ENCODE results near the gene CHCHD6.
"Not testable (repeated sequence)": the region's sequence is repeated elsewhere in the genome, so short reads cannot be mapped to it uniquely, and the experiment has no call there.

The CHCHD6 gene

GRCh38 chr3:126780666-126781065 lies 76.6 kb downstream of the CHCHD6 start:
- no peak for TF ChIP-seq JUND (IDR thresholded peaks at IDR 0.05; ENCODE audit: low read depth)
- DNase-seq (ENCODE audit: low read depth in 1 of 2, low spot score in 1 of 2) = no peak
- in situ Hi-C loops (cut with HindIII; ENCODE audit: low pct_unique_long_range_greater_than_20kb, low sequenced_read_pairs) = no loop called here

- DNase-seq (ENCODE audit: low read depth in 1 of 2, low spot score in 1 of 2) = no peak
- no peak for TF ChIP-seq JUND (IDR thresholded peaks at IDR 0.05; ENCODE audit: low read depth)
- in situ Hi-C loops (cut with HindIII; ENCODE audit: low pct_unique_long_range_greater_than_20kb, low sequenced_read_pairs) = no loop called here
Measured at GRCh38 chr3:126781406-126781805, 77.4 kb downstream of the CHCHD6 start.

- in situ Hi-C loops (cut with HindIII; ENCODE audit: low pct_unique_long_range_greater_than_20kb, low sequenced_read_pairs) = no loop called here
- no peak for DNase-seq (ENCODE audit: low read depth in 1 of 2, low spot score in 1 of 2)
- no peak for TF ChIP-seq JUND (IDR thresholded peaks at IDR 0.05; ENCODE audit: low read depth)
Measured at GRCh38 chr3:126781889-126782491, 78.0 kb downstream of the CHCHD6 start.

GRCh38 chr3:126782536-126782935 lies 78.5 kb downstream of the CHCHD6 start:
- in situ Hi-C loops (cut with HindIII; ENCODE audit: low pct_unique_long_range_greater_than_20kb, low sequenced_read_pairs) = no loop called here
- TF ChIP-seq JUND (IDR thresholded peaks at IDR 0.05; ENCODE audit: low read depth) = no peak
- peak in 1 of 2 experiments; percentile 34 for DNase-seq (ENCODE audit: low read depth in 1 of 2, low spot score in 1 of 2)

- no peak for TF ChIP-seq JUND (IDR thresholded peaks at IDR 0.05; ENCODE audit: low read depth)
- no peak for DNase-seq (ENCODE audit: low read depth in 1 of 2, low spot score in 1 of 2)
- in situ Hi-C loops (cut with HindIII; ENCODE audit: low pct_unique_long_range_greater_than_20kb, low sequenced_read_pairs) = no loop called here
Measured at GRCh38 chr3:126784254-126784653, 80.2 kb downstream of the CHCHD6 start.

GRCh38 chr3:126791320-126791719 lies 87.3 kb downstream of the CHCHD6 start:
- in situ Hi-C loops (cut with HindIII; ENCODE audit: low pct_unique_long_range_greater_than_20kb, low sequenced_read_pairs); DNase-seq (ENCODE audit: low read depth in 1 of 2, low spot score in 1 of 2): not testable (repeated sequence)

GRCh38 chr3:126792998-126793397 lies 89.0 kb downstream of the CHCHD6 start:
- no peak for DNase-seq (ENCODE audit: low read depth in 1 of 2, low spot score in 1 of 2)
- in situ Hi-C loops (cut with HindIII; ENCODE audit: low pct_unique_long_range_greater_than_20kb, low sequenced_read_pairs) = no loop called here
- TF ChIP-seq JUND (IDR thresholded peaks at IDR 0.05; ENCODE audit: low read depth) = no peak

GRCh38 chr3:126797563-126797962 lies 93.5 kb downstream of the CHCHD6 start:
- DNase-seq (ENCODE audit: low read depth in 1 of 2, low spot score in 1 of 2) = no peak
- in situ Hi-C loops (cut with HindIII; ENCODE audit: low pct_unique_long_range_greater_than_20kb, low sequenced_read_pairs) = no loop called here
- no peak for TF ChIP-seq JUND (IDR thresholded peaks at IDR 0.05; ENCODE audit: low read depth)

GRCh38 chr3:126798521-126798920 lies 94.5 kb downstream of the CHCHD6 start:
- in situ Hi-C loops (cut with HindIII; ENCODE audit: low pct_unique_long_range_greater_than_20kb, low sequenced_read_pairs) = no loop called here
- TF ChIP-seq JUND (IDR thresholded peaks at IDR 0.05; ENCODE audit: low read depth) = no peak
- no peak for DNase-seq (ENCODE audit: low read depth in 1 of 2, low spot score in 1 of 2)

GRCh38 chr3:126799099-126799498 lies 95.1 kb downstream of the CHCHD6 start:
- in situ Hi-C loops (cut with HindIII; ENCODE audit: low pct_unique_long_range_greater_than_20kb, low sequenced_read_pairs) = no loop called here
- no peak for TF ChIP-seq JUND (IDR thresholded peaks at IDR 0.05; ENCODE audit: low read depth)

GRCh38 chr3:126801312-126801711 lies 97.3 kb downstream of the CHCHD6 start:
- DNase-seq (ENCODE audit: low read depth in 1 of 2, low spot score in 1 of 2); in situ Hi-C loops (cut with HindIII; ENCODE audit: low pct_unique_long_range_greater_than_20kb, low sequenced_read_pairs): not testable (repeated sequence)

More at GRCh38 chr3:126799099-126799498, 95.1 kb downstream of the CHCHD6 start:
- no peak for DNase-seq (ENCODE audit: low read depth in 1 of 2, low spot score in 1 of 2)

- DNase-seq (ENCODE audit: low read depth in 1 of 2, low spot score in 1 of 2) = no peak
- TF ChIP-seq JUND (IDR thresholded peaks at IDR 0.05; ENCODE audit: low read depth) = no peak
- in situ Hi-C loops (cut with HindIII; ENCODE audit: low pct_unique_long_range_greater_than_20kb, low sequenced_read_pairs) = no loop called here
Measured at GRCh38 chr3:126807795-126808194, 103.8 kb downstream of the CHCHD6 start.

- in situ Hi-C loops (cut with HindIII; ENCODE audit: low pct_unique_long_range_greater_than_20kb, low sequenced_read_pairs) = no loop called here
- no peak for TF ChIP-seq JUND (IDR thresholded peaks at IDR 0.05; ENCODE audit: low read depth)
- peak; percentile 18 to 25 for DNase-seq (ENCODE audit: low read depth in 1 of 2, low spot score in 1 of 2)
Measured at GRCh38 chr3:126811530-126811929, 107.5 kb downstream of the CHCHD6 start.

- in situ Hi-C loops (cut with HindIII; ENCODE audit: low pct_unique_long_range_greater_than_20kb, low sequenced_read_pairs) = no loop called here
- DNase-seq (ENCODE audit: low read depth in 1 of 2, low spot score in 1 of 2) = no peak
- no peak for TF ChIP-seq JUND (IDR thresholded peaks at IDR 0.05; ENCODE audit: low read depth)
Measured at GRCh38 chr3:126816298-126816697, 112.3 kb downstream of the CHCHD6 start.
